Stomach (tissue), 9 donors: ENCODE data around the gene SCAMP5. TPM values are rescaled to one million over a fixed set of nuclear protein-coding genes. Genes with fewer than 3 reads are reported as not detected.

Experiments
- DNase-seq, 2 donors: peaks; one replicate each; pipeline versions ENCODE4 v3.0.0 to v3.0.0-alpha.2; 2013 to 2019
- H3K27ac ChIP-seq, 5 donors: fragments of 200-600 bp in 4 of 5; sonication (generic) in 4 of 5; one replicate each; pipeline ENCODE4 v1.5.1; 2013 to 2019; ENCODE audit warnings: mild to moderate bottlenecking in 1 of 5, moderate library complexity in 1 of 5
- H3K27me3 ChIP-seq, 3 donors: fragments of 200-600 bp; sonication (generic); one replicate each; pipeline ENCODE4 v1.5.1; 2017 to 2019; ENCODE audit warnings: mixed run types in 1 of 3
- H3K36me3 ChIP-seq, 4 donors: fragments of 200-600 bp; sonication (generic); 1 replicate in 3 of 4; 2 replicates in 1 of 4; pipeline ENCODE4 v1.5.1; 2016 to 2019
- H3K4me1 ChIP-seq, 4 donors: fragments of 200-600 bp; sonication (generic); one replicate each; pipeline ENCODE4 v1.5.1; 2016 to 2019
- H3K4me3 ChIP-seq, 4 donors: fragments of 200-600 bp; sonication (generic) in 3 of 4; one replicate each; pipeline ENCODE4 v1.5.1; 2016 to 2019; ENCODE audit warnings: mild to moderate bottlenecking in 1 of 4
- H3K9me3 ChIP-seq, 4 donors: fragments of 200-600 bp; sonication (generic); one replicate each; pipeline ENCODE4 v1.5.1; 2016 to 2019
- EP300 ChIP-seq: sonication (generic); formaldehyde crosslinking; IDR thresholded peaks from one replicate; pipeline ENCODE4 v1.6.1; 2017; ENCODE audit warnings: antibody characterized with exemption
- POLR2A ChIP-seq, 4 donors: fragments of 450-650 bp; IDR thresholded peaks; one replicate each; pipeline ENCODE4 v1.6.1; 2016; ENCODE audit warnings: antibody characterized with exemption in 4 of 4, control low read depth in 2 of 4, mild to moderate bottlenecking in 1 of 4, moderate library complexity in 1 of 4
- POLR2AphosphoS5 ChIP-seq, 3 donors: sonication (generic); formaldehyde crosslinking; IDR thresholded peaks; one replicate each; pipeline ENCODE4 v1.6.1; 2016; ENCODE audit warnings: antibody characterized with exemption in 3 of 3
- WGBS, 5 donors: extraction: QIAGEN DNeasy Blood & Tissue Kit in 3 of 5; methylation state at CpG; one replicate each; pipeline versions ENCODE4 v1.1.5 to v1.1.7; 2013 to 2018; 5-methylcytosine and 5-hydroxymethylcytosine counted together
- intact Hi-C: fragments of 100-400 bp; cut with DNase I; formaldehyde crosslinking; loops from one replicate; pipeline ENCODE4 v1.15.1; 2023; ENCODE audit warnings: low total_unique reads
- polyA plus RNA-seq, 3 donors: library from polyadenylated mRNA; stranded (reverse); fragments of 200-250 nt; gene quantifications; one replicate each; pipeline ENCODE4 v1.2.3, GENCODE V29; 2013
- total RNA-seq, 5 donors: library from RNA; depleted of rRNA; stranded (reverse); fragments of >200 nt; gene quantifications; one replicate each; pipeline versions ENCODE4 v1.1.0 to v1.2.3, GENCODE V29; 2014 to 2016
- TF ChIP-seq, protein P1 (sequence below), 7 experiments: fragments of 450-650 bp in 4 of 7; fragments of 200-600 bp in 3 of 7; sonication (generic) in 3 of 7; IDR thresholded peaks; one replicate each; pipeline ENCODE4 v1.5.1; 2016 to 2019; ENCODE audit warnings: antibody characterized with exemption in 7 of 7, control low read depth in 2 of 7, mild to moderate bottlenecking in 1 of 7
- donor health status: healthy with polysubstance abuse.
- donor health status: Bipolar disorder and iron deficiency.
- donor health status: healthy.

SCAMP5 gene
- total and polyA plus RNA-seq, 8 donors: 1.8 to 70.1 (median 12.5) TPM

DNA sequence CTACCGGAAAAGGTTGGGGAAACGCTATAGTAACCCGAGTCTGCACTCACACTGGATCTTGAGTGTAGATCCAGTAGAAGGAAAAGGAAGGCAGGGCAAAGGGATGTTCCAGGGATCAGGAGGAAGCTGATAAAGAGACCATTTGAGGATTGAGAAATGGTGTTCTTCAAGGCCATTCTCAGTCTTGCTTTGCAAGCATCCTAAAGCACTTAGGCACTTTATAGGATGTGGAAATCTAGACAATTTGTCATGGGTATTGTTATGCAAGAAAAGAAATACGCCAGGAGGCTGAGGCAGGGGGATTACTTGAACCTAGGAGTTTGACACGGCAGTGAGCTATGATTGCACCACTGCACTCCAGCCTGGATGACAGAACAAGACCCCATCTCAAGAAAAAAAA lies 13.2 kb upstream of the SCAMP5 start:
- no peak for TF ChIP-seq POLR2AphosphoS5 (IDR thresholded peaks at IDR 0.05)
- no peak for TF ChIP-seq EP300
- no peak for TF ChIP-seq POLR2A (IDR thresholded peaks at IDR 0.05)
- TF ChIP-seq, protein P1, sequence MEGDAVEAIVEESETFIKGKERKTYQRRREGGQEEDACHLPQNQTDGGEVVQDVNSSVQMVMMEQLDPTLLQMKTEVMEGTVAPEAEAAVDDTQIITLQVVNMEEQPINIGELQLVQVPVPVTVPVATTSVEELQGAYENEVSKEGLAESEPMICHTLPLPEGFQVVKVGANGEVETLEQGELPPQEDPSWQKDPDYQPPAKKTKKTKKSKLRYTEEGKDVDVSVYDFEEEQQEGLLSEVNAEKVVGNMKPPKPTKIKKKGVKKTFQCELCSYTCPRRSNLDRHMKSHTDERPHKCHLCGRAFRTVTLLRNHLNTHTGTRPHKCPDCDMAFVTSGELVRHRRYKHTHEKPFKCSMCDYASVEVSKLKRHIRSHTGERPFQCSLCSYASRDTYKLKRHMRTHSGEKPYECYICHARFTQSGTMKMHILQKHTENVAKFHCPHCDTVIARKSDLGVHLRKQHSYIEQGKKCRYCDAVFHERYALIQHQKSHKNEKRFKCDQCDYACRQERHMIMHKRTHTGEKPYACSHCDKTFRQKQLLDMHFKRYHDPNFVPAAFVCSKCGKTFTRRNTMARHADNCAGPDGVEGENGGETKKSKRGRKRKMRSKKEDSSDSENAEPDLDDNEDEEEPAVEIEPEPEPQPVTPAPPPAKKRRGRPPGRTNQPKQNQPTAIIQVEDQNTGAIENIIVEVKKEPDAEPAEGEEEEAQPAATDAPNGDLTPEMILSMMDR (IDR thresholded peaks at IDR 0.05): no peak
- intact Hi-C loops: no loop called here
- Histone ChIP-seq H3K4me1 (no peaks in the 10 kb centered on the region), H3K9me3 (no peaks in the 10 kb centered on the region), H3K27me3 (peaks cover 0 to 33% (median 0%) of the 10 kb centered on the region in 3 donors), H3K27ac (no peak overlapping the region), H3K4me3 (no peak overlapping the region), H3K36me3 (no peaks in the 10 kb centered on the region)
- 69 to 83% (median 81%) methylated on average over 5 of the region's 5 CpGs for WGBS, 5 donors
- no peak for DNase-seq

DNA sequence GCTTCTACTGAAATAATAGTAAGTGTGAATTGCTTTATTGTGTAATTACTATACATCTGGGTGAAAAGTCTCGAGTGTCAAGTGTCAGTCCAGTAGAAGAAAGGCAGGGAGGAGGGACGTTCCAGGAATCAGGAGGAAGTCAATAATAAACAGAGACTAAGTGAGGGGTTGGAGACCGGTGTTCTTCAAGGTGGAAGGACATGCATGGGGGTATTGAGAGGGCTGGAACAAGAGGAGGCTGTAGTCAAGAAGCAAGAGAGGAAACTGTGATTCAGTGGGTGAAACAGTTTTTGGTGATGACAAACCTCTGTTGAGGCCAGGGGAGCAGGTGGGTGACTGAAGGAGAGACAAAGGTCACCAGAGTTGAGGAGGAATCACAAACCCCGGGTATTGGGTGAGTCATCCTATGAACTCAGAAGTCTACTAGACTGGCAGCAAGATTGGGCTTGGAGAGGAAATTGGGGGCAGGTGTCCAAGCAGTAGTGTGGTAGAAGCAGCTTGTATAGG lies 11.6 kb upstream of the SCAMP5 start:
- H3K27ac ChIP-seq: no peak overlapping the region
- no peak overlapping the region for H3K4me3 ChIP-seq
- DNase-seq: no peak

DNA sequence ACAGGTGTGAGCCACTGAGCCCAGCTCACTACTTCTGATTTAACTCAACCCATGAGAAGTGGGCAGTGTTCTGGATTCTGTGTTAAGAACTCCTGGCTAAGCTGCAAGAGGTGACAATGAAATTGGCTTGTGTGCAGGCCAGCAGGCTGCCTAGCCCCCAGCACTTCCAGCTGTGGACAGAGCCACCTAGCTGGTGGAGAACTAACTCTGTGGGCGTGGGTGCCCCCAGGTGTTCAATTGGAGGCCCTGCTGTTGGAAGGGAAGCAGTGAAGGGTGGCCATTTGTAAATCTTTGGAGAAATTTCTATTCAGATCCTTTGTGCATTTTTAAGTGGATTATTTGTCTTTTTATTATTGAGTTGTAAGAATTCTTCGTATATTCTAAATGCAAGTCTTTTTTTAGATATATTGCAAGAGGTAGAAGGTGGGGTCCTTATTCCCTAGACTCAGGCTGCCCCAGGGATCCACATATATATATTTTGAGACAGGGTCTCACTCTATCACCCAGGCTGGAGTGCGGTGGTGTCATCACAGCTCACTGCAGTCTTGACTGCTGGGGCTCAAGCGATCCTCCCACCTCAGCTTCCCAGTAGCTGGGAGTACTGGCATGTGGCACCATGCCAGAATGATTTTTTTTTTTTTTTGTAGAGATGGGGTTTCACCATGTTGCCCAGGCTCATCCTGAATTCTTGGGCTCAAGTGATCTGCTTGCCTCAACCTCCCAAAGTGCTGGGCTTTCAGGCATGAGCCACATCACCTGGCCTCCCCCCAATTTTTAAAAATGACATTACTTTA lies 7.2 kb upstream of the SCAMP5 start:
- Histone ChIP-seq H3K4me1 (no peaks in the 10 kb centered on the region), H3K4me3 (no peak overlapping the region), H3K36me3 (no peaks in the 10 kb centered on the region), H3K27ac (no peak overlapping the region), H3K9me3 (no peaks in the 10 kb centered on the region), H3K27me3 (peaks cover 0 to 13% (median 0%) of the 10 kb centered on the region in 3 donors)
- 33 to 40% (median 34%) methylated on average over 4 of the region's 4 CpGs for WGBS, 5 donors
- DNase-seq: peak; percentile 49 to 83
- intact Hi-C loops: no loop called here
- TF ChIP-seq, protein P1 (IDR thresholded peaks at IDR 0.05): peak in 3 of 7 experiments; percentile 13 to 50 (median 46)
- no peak for TF ChIP-seq POLR2AphosphoS5 (IDR thresholded peaks at IDR 0.05)

More for the DNA sequence above, 11.6 kb upstream of the SCAMP5 start:
- Histone ChIP-seq H3K4me1 (no peaks in the 10 kb centered on the region), H3K9me3 (no peaks in the 10 kb centered on the region), H3K27me3 (peaks cover 0 to 33% (median 0%) of the 10 kb centered on the region in 3 donors), H3K36me3 (no peaks in the 10 kb centered on the region)
- TF ChIP-seq POLR2A (IDR thresholded peaks at IDR 0.05) (no peak), POLR2AphosphoS5 (IDR thresholded peaks at IDR 0.05) (no peak), EP300 (no peak)
- TF ChIP-seq, protein P1 (IDR thresholded peaks at IDR 0.05): no peak
- intact Hi-C loops: no loop called here
- WGBS, 5 donors: 14 to 23% (median 20%) methylated on average over 4 of the region's 4 CpGs

DNA sequence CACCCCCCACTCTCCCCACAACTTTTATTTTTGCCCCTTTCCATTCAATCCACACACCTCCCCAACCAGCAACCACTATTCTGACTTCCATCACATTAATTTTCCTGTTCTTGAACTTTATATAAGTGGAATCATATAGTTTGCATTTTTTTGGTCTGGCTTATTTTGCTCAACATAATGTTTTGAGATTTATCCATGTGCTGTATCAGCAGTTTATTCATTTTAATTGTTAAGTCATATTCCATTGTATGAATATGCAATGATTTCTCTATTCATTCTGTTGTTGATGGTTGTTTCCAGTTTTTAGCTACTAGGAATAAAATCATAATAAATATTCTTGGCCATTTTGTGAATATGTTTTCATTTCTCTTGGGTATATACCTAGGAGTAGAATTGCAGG lies 5.8 kb upstream of the SCAMP5 start:
- Histone ChIP-seq H3K27me3 (peaks cover 0 to 12% (median 0%) of the 10 kb centered on the region in 3 donors), H3K9me3 (no peaks in the 10 kb centered on the region), H3K4me3 (no peak overlapping the region), H3K4me1 (no peaks in the 10 kb centered on the region), H3K27ac (no peak overlapping the region), H3K36me3 (no peaks in the 10 kb centered on the region)
- DNase-seq: no peak
- intact Hi-C loops: no loop called here
- TF ChIP-seq POLR2A (IDR thresholded peaks at IDR 0.05) (no peak), POLR2AphosphoS5 (IDR thresholded peaks at IDR 0.05) (no peak), EP300 (no peak)
- TF ChIP-seq, protein P1 (IDR thresholded peaks at IDR 0.05): no peak
